ENCODE data around the gene SLC49A3.

DNA sequence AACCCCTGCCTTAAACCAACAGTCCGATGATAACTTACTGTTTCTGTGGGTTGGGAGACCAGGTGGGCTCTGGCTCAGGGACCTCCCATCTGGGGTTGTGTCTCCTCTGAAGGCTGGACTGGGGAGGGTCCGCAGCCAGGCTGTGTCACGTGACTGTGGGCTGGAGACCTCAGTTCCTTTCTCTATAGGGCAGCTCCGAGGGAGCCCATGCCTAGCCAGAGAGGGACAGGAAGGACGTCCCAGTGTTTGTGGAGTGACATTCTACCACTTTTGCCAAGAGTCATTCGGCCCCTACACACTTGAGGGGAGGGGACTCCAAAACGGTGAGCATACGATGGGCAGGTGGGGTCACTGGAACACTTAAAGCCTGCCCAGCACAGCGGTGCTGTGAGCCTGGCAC is 21.2 kb upstream of the SLC49A3 start:
- TF ChIP-seq TAF1 (IDR thresholded peaks at IDR 0.05; ENCODE audit: borderline replicate concordance, insufficient read depth, low read length) (no peak), SIN3A (IDR thresholded peaks at IDR 0.05; ENCODE audit: borderline replicate concordance, insufficient read depth, low read length) (no peak)
- TF ChIP-seq, protein P1, sequence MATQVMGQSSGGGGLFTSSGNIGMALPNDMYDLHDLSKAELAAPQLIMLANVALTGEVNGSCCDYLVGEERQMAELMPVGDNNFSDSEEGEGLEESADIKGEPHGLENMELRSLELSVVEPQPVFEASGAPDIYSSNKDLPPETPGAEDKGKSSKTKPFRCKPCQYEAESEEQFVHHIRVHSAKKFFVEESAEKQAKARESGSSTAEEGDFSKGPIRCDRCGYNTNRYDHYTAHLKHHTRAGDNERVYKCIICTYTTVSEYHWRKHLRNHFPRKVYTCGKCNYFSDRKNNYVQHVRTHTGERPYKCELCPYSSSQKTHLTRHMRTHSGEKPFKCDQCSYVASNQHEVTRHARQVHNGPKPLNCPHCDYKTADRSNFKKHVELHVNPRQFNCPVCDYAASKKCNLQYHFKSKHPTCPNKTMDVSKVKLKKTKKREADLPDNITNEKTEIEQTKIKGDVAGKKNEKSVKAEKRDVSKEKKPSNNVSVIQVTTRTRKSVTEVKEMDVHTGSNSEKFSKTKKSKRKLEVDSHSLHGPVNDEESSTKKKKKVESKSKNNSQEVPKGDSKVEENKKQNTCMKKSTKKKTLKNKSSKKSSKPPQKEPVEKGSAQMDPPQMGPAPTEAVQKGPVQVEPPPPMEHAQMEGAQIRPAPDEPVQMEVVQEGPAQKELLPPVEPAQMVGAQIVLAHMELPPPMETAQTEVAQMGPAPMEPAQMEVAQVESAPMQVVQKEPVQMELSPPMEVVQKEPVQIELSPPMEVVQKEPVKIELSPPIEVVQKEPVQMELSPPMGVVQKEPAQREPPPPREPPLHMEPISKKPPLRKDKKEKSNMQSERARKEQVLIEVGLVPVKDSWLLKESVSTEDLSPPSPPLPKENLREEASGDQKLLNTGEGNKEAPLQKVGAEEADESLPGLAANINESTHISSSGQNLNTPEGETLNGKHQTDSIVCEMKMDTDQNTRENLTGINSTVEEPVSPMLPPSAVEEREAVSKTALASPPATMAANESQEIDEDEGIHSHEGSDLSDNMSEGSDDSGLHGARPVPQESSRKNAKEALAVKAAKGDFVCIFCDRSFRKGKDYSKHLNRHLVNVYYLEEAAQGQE (IDR thresholded peaks at IDR 0.05; ENCODE audit: insufficient read depth in 1 of 2, low read depth in 2 of 2, low read length in 2 of 2): no peak

Measured in PFSK-1 (cell line).